HEK293 (cell line): ENCODE results near the gene ADAMTSL2.

Experiments used
- GFI1B ChIP-seq: fragments of 450-650 bp; formaldehyde crosslinking; IDR thresholded peaks from 2 replicates; pipeline ENCODE4 v1.5.1; 2016; ENCODE audit warnings: missing biosample characterization, missing genetic modification characterization
- TCF7L2 ChIP-seq: IDR thresholded peaks from 2 replicates; pipeline ENCODE4 v1.6.1; 2011; ENCODE audit warnings: low read depth, mild to moderate bottlenecking, inconsistent platforms, low read length, moderate library complexity, borderline replicate concordance
- YY1 ChIP-seq: fragments of 450-650 bp; formaldehyde crosslinking; IDR thresholded peaks from 2 replicates; pipeline ENCODE4 v1.5.1; 2018; ENCODE audit warnings: missing biosample characterization, missing genetic modification characterization
- ZNF175 ChIP-seq: fragments of 450-650 bp; formaldehyde crosslinking; IDR thresholded peaks from 2 replicates; pipeline ENCODE4 v1.5.1; 2016; ENCODE audit warnings: missing biosample characterization, missing genetic modification characterization
- ZNF366 ChIP-seq: fragments of 450-650 bp; formaldehyde crosslinking; conservative IDR thresholded peaks from 2 replicates; pipeline ENCODE4 v1.5.1; 2016; ENCODE audit warnings: missing biosample characterization, missing genetic modification characterization
- TF ChIP-seq, protein P1 (sequence below): fragments of 450-650 bp; formaldehyde crosslinking; IDR thresholded peaks from 2 replicates; pipeline ENCODE4 v1.5.1; 2016; ENCODE audit warnings: missing biosample characterization, missing genetic modification characterization, low read depth
- TF ChIP-seq, protein P2 (sequence below): fragments of 450-650 bp; formaldehyde crosslinking; IDR thresholded peaks from 2 replicates; pipeline ENCODE4 v1.5.1; 2016; ENCODE audit warnings: missing biosample characterization, missing genetic modification characterization
- TF ChIP-seq, protein P3 (sequence below): fragments of 450-650 bp; formaldehyde crosslinking; IDR thresholded peaks from 2 replicates; pipeline ENCODE4 v1.5.1; 2016; ENCODE audit warnings: missing biosample characterization, missing genetic modification characterization

DNA sequence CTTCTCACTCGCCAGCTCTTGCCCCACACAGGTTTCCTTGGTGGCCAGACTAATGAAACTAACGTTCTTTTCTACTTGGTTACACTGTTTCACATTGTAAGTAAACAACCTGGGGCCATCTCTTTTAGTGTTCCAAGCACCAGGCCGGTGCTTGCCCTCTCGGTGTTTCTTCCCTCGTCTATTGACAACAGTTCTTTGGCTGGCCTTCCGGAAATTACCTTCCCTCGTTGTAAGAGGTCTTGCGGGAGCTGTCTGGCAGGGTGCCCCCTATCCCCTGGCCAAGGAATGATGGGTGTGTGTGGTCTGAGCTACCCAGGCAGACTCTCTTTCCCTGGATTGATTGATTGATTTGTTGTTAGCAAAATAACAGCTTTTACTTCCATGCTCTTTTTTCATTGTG lies 8.8 kb upstream of the ADAMTSL2 start:
- no peak for TF ChIP-seq YY1 (tag by site-specific recombination)
- TF ChIP-seq, protein P1, sequence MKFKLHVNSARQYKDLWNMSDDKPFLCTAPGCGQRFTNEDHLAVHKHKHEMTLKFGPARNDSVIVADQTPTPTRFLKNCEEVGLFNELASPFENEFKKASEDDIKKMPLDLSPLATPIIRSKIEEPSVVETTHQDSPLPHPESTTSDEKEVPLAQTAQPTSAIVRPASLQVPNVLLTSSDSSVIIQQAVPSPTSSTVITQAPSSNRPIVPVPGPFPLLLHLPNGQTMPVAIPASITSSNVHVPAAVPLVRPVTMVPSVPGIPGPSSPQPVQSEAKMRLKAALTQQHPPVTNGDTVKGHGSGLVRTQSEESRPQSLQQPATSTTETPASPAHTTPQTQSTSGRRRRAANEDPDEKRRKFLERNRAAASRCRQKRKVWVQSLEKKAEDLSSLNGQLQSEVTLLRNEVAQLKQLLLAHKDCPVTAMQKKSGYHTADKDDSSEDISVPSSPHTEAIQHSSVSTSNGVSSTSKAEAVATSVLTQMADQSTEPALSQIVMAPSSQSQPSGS (tag by site-specific recombination) = no peak
- no peak for TF ChIP-seq ZNF175 (tag by site-specific recombination)
- TF ChIP-seq, protein P2, sequence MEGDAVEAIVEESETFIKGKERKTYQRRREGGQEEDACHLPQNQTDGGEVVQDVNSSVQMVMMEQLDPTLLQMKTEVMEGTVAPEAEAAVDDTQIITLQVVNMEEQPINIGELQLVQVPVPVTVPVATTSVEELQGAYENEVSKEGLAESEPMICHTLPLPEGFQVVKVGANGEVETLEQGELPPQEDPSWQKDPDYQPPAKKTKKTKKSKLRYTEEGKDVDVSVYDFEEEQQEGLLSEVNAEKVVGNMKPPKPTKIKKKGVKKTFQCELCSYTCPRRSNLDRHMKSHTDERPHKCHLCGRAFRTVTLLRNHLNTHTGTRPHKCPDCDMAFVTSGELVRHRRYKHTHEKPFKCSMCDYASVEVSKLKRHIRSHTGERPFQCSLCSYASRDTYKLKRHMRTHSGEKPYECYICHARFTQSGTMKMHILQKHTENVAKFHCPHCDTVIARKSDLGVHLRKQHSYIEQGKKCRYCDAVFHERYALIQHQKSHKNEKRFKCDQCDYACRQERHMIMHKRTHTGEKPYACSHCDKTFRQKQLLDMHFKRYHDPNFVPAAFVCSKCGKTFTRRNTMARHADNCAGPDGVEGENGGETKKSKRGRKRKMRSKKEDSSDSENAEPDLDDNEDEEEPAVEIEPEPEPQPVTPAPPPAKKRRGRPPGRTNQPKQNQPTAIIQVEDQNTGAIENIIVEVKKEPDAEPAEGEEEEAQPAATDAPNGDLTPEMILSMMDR = no peak
- no peak for TF ChIP-seq TCF7L2
- TF ChIP-seq ZNF366 (tag by site-specific recombination) = no peak
- TF ChIP-seq GFI1B (tag by site-specific recombination) = no peak
- TF ChIP-seq, protein P3, sequence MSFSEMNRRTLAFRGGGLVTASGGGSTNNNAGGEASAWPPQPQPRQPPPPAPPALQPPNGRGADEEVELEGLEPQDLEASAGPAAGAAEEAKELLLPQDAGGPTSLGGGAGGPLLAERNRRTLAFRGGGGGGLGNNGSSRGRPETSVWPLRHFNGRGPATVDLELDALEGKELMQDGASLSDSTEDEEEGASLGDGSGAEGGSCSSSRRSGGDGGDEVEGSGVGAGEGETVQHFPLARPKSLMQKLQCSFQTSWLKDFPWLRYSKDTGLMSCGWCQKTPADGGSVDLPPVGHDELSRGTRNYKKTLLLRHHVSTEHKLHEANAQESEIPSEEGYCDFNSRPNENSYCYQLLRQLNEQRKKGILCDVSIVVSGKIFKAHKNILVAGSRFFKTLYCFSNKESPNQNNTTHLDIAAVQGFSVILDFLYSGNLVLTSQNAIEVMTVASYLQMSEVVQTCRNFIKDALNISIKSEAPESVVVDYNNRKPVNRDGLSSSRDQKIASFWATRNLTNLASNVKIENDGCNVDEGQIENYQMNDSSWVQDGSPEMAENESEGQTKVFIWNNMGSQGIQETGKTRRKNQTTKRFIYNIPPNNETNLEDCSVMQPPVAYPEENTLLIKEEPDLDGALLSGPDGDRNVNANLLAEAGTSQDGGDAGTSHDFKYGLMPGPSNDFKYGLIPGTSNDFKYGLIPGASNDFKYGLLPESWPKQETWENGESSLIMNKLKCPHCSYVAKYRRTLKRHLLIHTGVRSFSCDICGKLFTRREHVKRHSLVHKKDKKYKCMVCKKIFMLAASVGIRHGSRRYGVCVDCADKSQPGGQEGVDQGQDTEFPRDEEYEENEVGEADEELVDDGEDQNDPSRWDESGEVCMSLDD = no peak
